HL-60/S4 treated with phorbol 12-myristate 13-acetate at 8.2 ng/mL for 4 days and 3 days (cell line): ENCODE measurements around the gene VTI1A.

ENCODE experiments used
- in situ Hi-C: fragments of 300-500 bp; cut with MboI; formaldehyde crosslinking; loops from 2 replicates; pipeline ENCODE4 v1.15.0; 2022; ENCODE audit warnings: low sequenced_read_pairs

Gene VTI1A

GRCh38 chr10:112799726-112800510 is 352.9 kb downstream of the VTI1A start:
- in situ Hi-C loops = no loop called here

DNA sequence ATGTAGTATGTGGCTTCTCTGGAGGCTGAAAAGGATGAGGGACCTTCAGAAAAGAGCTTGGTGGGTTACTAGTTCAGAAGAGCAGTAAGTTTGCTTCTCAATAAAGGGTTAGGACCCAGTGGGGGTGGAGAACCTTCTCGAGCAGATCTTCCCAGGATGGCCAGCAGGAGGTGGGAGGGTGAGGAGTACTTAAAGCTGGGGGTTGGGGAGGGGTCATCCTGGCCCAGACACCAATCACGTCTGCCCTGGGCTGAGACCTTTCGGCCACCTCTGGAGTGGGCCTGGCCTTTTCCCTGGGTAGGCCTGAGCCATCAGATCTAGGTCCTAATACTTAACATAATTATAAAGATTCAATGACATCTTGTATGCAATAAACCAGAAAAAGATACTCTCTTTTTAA is 354.0 kb downstream of the VTI1A start:
- in situ Hi-C loops = no loop called here

- in situ Hi-C loops = no loop called here
These were observed 354.7 kb downstream of the VTI1A start for GRCh38 chr10:112801748-112802147.

DNA sequence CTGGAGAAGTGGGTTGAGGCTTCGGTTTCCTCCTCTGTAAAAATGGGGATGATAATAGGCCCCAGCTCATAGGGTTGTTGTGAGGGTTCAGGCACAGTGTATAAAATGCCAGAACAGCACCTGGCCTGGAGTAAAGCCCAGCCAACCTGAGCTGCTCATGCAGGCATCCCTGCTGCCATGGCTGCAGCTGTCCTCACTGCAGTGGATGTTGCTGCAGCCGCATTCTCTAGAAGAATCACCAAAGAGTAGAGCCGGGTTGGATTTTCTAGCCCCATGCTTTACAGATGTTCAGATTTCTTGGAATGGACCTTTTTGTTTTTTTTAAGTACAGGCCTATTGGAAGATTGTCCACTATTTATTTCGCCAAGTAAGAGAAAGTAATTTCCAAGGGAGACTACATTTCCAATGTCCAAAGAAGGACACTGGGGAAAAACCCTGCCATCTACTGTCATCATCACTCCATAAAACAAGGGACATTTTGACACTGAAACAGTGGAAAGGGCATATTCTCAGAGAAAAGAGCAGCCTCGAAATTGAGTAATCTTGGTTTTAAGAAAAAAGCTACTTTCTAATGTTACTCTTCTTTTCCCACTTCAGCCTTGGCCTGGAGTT is 355.5 kb downstream of the VTI1A start:
- in situ Hi-C loops = no loop called here

DNA sequence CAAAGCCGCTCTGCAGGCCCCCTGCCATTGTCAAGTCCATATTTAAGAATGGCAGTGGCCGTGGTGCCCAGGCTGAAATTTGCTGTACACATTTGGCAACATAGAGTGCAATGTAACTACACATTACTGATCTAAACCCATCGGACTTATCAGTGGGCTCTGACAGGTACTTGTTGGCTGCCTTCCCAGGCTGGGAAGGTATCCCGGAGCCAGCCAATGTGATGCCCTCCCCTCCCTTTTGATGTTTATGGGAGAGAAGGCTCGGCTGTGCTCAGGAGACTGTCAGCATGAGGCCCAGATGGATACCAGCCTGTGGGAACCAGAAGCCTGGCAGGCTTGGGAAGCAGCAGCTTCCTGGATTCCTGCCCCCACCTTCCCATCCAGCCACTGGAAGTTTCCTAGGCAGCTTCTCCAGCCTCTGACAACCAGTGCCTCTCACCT is 357.0 kb downstream of the VTI1A start:
- in situ Hi-C loops = no loop called here

DNA sequence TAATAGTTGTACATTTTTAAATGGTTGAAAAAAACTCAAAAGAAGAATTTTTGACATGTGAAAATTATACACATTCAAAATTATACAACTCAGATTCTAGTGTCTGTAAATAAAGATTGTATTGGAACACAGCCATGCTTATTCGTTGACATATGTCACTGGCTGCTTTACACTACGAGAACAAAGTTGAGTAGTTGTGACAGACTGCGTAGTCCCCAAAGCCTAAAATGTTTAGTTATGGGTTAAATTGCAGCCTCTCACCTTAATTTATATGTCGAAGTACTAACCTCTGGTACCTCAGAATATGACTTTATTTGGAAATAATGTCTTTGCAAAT is 358.2 kb downstream of the VTI1A start:
- in situ Hi-C loops = no loop called here

DNA sequence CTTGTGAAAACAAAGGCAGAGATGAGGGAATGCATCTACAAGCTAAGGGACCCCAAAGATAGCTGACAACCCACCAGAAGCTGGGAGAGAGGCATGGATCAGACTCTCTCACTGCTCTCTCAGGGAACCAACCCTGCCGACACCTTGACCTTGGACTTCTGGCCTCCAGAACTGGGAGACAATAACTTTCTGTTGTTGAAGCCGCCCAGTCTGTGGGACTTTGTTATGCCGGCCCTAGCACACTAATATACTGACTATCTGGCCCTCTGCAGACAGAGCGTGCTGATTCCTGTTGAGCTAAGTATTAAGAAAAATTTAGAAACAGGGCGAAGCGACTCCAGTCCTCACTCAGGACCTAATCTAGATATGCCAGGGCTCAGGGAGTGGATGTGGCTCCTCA is 358.7 kb downstream of the VTI1A start:
- in situ Hi-C loops = no loop called here

DNA sequence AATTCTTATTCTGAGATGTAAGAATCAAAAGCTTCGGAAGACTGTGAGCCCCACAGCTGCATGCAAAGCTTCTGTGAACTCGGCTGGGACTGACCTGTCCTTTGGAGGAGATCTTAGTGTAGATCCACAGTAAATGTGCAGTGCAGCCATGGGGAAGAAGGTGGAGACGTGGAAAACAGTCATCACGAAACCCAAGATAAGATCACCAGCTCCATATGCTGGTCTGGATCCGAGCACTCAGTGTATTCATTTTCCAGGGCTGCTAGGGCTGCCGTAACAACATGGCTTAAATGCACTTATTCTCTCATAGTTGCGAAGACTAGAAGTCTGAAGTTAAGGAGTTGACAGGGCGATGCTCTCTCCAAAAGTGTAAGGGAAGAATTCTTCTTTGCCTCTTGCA is 360.0 kb downstream of the VTI1A start:
- in situ Hi-C loops = no loop called here

DNA sequence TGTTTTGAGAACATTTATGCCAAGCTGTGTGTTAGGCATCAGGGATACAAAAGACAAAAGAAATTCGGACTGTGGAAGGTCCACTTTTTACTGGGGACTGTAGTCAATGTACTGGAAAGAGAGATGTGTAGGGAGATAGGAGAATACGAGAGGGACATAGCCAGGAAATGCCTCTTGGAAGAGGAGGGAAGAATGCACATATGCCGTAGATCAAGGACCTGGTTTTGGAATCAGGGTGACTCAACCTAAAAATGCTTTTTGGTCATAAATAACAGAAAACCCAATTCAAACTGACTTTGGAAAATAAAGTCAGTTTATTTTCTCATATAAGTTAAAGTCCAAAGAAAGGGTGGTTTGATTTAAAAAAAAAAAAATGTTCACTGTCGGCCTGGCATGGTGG is 362.7 kb downstream of the VTI1A start:
- in situ Hi-C loops = no loop called here

GRCh38 chr10:112810711-112811151 is 363.7 kb downstream of the VTI1A start:
- in situ Hi-C loops = no loop called here

- in situ Hi-C loops = no loop called here
These were observed 364.9 kb downstream of the VTI1A start for GRCh38 chr10:112811741-112812551.

- in situ Hi-C loops = no loop called here
These were observed 365.6 kb downstream of the VTI1A start for GRCh38 chr10:112812586-112812985.

- in situ Hi-C loops = no loop called here
These were observed 367.0 kb downstream of the VTI1A start for GRCh38 chr10:112813866-112814591.

- in situ Hi-C loops = no loop called here
These were observed 368.4 kb downstream of the VTI1A start for GRCh38 chr10:112815269-112816032.

DNA sequence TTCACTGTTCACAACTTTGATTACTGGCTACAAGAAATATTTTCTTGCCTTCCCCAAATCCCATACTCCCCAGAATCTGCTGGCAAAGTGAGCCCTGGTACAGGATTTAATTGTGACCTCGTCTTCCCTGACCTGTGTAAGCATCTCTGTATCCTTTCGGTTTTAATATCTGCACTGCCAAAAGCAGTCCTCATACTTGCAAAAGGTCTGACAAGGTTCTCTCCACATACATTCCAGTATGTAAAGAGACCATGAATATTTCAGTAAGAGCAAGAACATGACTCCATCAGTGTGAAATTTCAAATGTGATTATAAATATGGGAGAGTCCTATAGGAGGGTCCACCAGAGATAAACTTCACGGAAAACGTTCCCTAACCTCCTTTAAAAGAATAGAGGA is 369.0 kb downstream of the VTI1A start:
- in situ Hi-C loops = no loop called here

DNA sequence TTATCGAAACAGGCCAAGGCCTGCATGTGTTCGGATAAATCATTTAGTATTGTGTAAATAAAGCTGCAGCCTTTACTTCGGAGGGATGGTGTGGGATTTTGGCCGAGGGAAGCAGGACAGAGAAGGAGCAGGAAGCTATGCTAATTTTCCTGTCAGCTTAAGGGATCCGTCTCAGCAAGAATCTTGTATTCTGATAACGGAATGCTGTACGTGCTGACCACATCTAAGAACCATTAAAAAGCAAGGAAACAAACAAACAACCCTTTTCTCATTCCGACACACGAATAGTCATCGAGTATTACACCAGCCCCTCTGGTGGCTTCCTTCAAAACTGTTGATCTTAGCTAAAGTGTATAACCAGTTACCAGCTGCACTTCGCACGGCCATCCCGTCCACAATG is 369.9 kb downstream of the VTI1A start:
- in situ Hi-C loops = no loop called here

DNA sequence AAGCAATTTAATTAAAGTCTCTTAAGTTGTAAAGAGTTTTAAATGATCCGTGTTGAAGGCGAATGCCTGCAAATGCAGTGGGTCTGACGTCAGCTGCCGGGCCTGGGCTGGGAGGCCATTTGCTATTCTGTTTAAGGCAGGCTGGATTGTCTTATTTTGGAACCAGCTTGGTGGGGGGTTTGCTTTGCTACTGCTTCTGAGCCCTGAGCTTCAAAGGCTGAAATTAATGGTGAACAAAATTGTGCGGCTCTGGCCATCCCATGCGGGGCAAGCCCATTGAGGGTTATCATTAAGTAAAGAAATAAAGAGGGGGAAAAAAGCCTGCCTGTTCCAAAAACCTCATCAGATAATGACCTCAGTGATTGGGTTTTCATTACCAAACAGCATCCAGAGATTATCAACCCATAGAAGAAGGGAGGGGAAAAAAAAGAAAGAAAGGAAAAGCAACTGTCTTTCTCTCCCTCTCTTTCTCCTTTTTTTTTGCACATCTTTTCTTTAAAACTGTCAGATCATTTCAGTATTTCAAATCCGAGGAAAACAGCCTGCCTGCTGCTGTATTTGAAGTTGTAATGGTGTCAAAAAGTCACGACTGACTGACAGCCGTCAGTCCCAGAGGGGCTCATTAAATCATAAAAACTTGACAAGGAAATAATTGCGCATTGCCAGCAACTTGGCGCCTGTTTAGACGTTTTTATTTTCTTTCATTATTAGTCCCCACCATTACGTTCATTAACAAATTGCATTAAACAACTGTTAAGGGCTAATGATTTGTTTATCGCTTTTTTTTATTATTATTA is 371.2 kb downstream of the VTI1A start:
- in situ Hi-C loops = no loop called here

GRCh38 chr10:112819231-112819630 is 372.2 kb downstream of the VTI1A start:
- in situ Hi-C loops = no loop called here

DNA sequence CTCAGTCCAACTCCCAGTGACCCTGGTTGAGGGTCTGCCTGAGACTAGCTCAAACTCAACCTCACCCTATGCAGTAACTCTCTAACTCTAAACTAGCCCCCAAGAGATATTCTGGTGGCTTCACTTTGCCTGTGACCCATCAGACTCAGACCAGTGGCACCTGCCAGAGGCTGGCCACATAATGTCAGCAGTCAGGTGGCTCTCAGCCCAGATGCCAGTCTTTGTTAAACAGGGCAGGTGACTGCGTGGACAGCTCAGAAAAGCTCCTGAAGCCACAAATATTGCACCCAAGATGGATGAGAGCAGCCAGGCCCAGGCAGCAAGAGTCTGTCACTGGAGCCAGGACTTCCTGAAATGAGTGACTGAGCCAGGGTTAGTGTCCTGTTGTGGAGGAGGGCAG is 373.3 kb downstream of the VTI1A start:
- in situ Hi-C loops = no loop called here

DNA sequence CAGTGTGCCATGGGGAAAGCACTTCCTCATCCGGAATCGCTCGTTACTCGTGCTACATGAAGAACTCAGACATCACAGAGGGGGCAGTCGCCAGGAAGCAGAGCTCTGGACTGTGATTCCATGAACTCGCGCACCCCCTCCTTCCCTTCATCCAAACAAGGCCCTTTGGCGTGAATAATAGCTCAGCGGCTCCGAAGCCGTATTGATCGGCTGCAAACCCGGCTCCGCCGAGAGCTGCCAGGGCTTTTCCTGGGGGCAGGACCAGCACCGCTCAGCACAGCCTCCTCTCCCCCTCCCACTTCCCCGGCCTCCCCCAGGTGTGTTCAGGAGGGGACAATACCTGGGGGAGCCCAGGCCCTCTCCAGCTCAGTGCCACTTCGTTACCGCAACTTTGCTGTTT is 374.0 kb downstream of the VTI1A start:
- in situ Hi-C loops = no loop called here
